ENCODE measurements around the gene MXRA8.

Gene MXRA8

GRCh38 chr1:1335792-1336248 lies 22.5 kb downstream of the MXRA8 start:
- DNase-seq (ENCODE audit: low spot score) = no peak

GRCh38 chr1:1335283-1335682 lies 23.1 kb downstream of the MXRA8 start:
- no peak for DNase-seq (ENCODE audit: low spot score)

- no peak for DNase-seq (ENCODE audit: low spot score)
Measured at GRCh38 chr1:1334835-1335234, 23.5 kb downstream of the MXRA8 start.

- DNase-seq (ENCODE audit: low spot score) = no peak
Measured at GRCh38 chr1:1333551-1334241, 24.7 kb downstream of the MXRA8 start.

- DNase-seq (ENCODE audit: low spot score) = no peak
Measured at GRCh38 chr1:1332774-1333480, 25.4 kb downstream of the MXRA8 start.

GRCh38 chr1:1332031-1332755 lies 26.2 kb downstream of the MXRA8 start:
- no peak for DNase-seq (ENCODE audit: low spot score)

- DNase-seq (ENCODE audit: low spot score) = no peak
Measured at GRCh38 chr1:1331068-1331965, 27.0 kb downstream of the MXRA8 start, which contains the start of gene TAS1R3. TAS1R3 (plus strand) TSS chr1:1331280; CDS start chr1:1331346, 66 bp downstream.

GRCh38 chr1:1330366-1331067 lies 27.8 kb downstream of the MXRA8 start:
- DNase-seq (ENCODE audit: low spot score) = no peak

GRCh38 chr1:1329304-1330210 lies 28.8 kb downstream of the MXRA8 start:
- DNase-seq (ENCODE audit: low spot score) = no peak

- no peak for DNase-seq (ENCODE audit: low spot score)
Measured at GRCh38 chr1:1328254-1328653, 30.1 kb downstream of the MXRA8 start.

GRCh38 chr1:1327291-1327690 lies 31.1 kb downstream of the MXRA8 start:
- no peak for DNase-seq (ENCODE audit: low spot score)

- no peak for DNase-seq (ENCODE audit: low spot score)
Measured at GRCh38 chr1:1326075-1326605, 32.2 kb downstream of the MXRA8 start.

GRCh38 chr1:1325288-1326074 lies 32.9 kb downstream of the MXRA8 start:
- DNase-seq (ENCODE audit: low spot score) = no peak

GRCh38 chr1:1324524-1325287 lies 33.6 kb downstream of the MXRA8 start, which contains the start of the genes CPTP and INTS11:
CPTP (plus strand) TSS chr1:1324802; CDS start chr1:1326911, 2,109 bp downstream.
INTS11 (minus strand) TSS chr1:1324660; CDS start chr1:1324608, 52 bp downstream.
- DNase-seq (ENCODE audit: low spot score) = peak; percentile 76

GRCh38 chr1:1324084-1324523 lies 34.3 kb downstream of the MXRA8 start:
- no peak for DNase-seq (ENCODE audit: low spot score)

- DNase-seq (ENCODE audit: low spot score) = no peak
Measured at GRCh38 chr1:1322952-1323351, 35.4 kb downstream of the MXRA8 start.

GRCh38 chr1:1322418-1322817 lies 35.9 kb downstream of the MXRA8 start:
- DNase-seq (ENCODE audit: low spot score) = no peak

GRCh38 chr1:1321477-1321876 lies 36.9 kb downstream of the MXRA8 start:
- DNase-seq (ENCODE audit: low spot score) = no peak

All from pons (tissue), 1 donor.